GM12878 (cell line): ENCODE measurements around the gene KIAA2012. TPM values are rescaled to one million over a fixed set of nuclear protein-coding genes. Genes with fewer than 3 reads are reported as not detected.

ENCODE experiments used
- ATAC-seq: fragments of 200-7000 bp; cut with Tn5 transposase; 3 replicates; pipeline ENCODE4 v1.9.1; 2020; ENCODE audit warnings: mild to moderate bottlenecking, moderate library complexity
- BruUV-seq: library from RNA; stranded (reverse); fragments of 400-500 nt; replicated peaks from 2 replicates; lab custom pipeline; 2021; lab: Mats Ljungman, UMichigan
- CTCF ChIA-PET: fragments of 300-600 bp; sonication (Branson Sonifier 250); formaldehyde crosslinking; extraction: SDS; loops from one replicate; lab custom pipeline; 2021; ENCODE audit warnings: inconsistent platforms; lab: Yijun Ruan, JAX
- POLR2A ChIA-PET: fragments of 350-600 bp; formaldehyde crosslinking; extraction: SDS; loops from one replicate; lab custom pipeline; 2021; ENCODE audit warnings: inconsistent platforms; lab: Charles Lee
- RAD21 ChIA-PET: fragments of 300-600 bp; sonication (Branson Sonifier 250); formaldehyde crosslinking; loops from one replicate; lab custom pipeline; 2023; ENCODE audit warnings: antibody characterized with exemption; ENCODE audit not compliant: unreplicated experiment; lab: Charles Lee
- SMC1A ChIA-PET: fragments of 300-600 bp; sonication (Branson Sonifier 250); formaldehyde crosslinking; loops from one replicate; lab custom pipeline; 2023; ENCODE audit not compliant: unreplicated experiment, uncharacterized antibody; lab: Charles Lee
- DNase-seq: peaks from one replicate; pipeline ENCODE4 v3.0.0-alpha.2; 2011; ENCODE audit warnings: low read depth, low spot score
- FAIRE-seq: peaks from 3 replicates; lab custom pipeline; 2011; peaks lifted over from hg19 to GRCh38; lab: Jason Lieb, UNC
- H2AFZ ChIP-seq: 2 replicates; pipeline ENCODE4 v1.6.0; 2011; ENCODE audit warnings: low read depth, low read length, control low read depth; ENCODE audit not compliant: control insufficient read depth
- H3K27ac ChIP-seq: 2 replicates; pipeline ENCODE4 v1.5.1; 2011; ENCODE audit warnings: control low read depth; ENCODE audit not compliant: control insufficient read depth, insufficient read depth
- H3K27me3 ChIP-seq, 2 experiments: replicated peaks in 1 of 2; 2 replicates each; pipeline versions ENCODE4 v1.6.0 to v1.6.1; 2011; ENCODE audit warnings: low read length in 1 of 2; ENCODE audit not compliant: control insufficient read depth in 2 of 2, insufficient read depth in 2 of 2
- H3K36me3 ChIP-seq, 2 experiments: 2 replicates each; pipeline ENCODE4 v1.5.1; 2011; ENCODE audit warnings: low read length in 1 of 2; ENCODE audit not compliant: control insufficient read depth in 2 of 2, insufficient read depth in 2 of 2
- H3K4me1 ChIP-seq: 2 replicates; pipeline ENCODE4 v1.6.1; 2011; ENCODE audit warnings: mild to moderate bottlenecking, low read length, moderate library complexity, mixed read lengths; ENCODE audit not compliant: control insufficient read depth, insufficient read depth
- H3K4me2 ChIP-seq: 2 replicates; pipeline ENCODE4 v1.6.0; 2011; ENCODE audit warnings: control low read depth; ENCODE audit not compliant: control insufficient read depth, insufficient read depth
- H3K4me3 ChIP-seq: fragments of 200-600 bp; sonication (generic); 2 replicates; pipeline ENCODE4 v1.5.1; 2016
- H3K79me2 ChIP-seq: 2 replicates; pipeline ENCODE4 v1.6.0; 2011; ENCODE audit warnings: low read length; ENCODE audit not compliant: control insufficient read depth, insufficient read depth
- H3K9ac ChIP-seq: 2 replicates; pipeline ENCODE4 v1.8.0; 2011; ENCODE audit warnings: low read length, control low read depth, mixed read lengths; ENCODE audit not compliant: control insufficient read depth, insufficient read depth
- H3K9me3 ChIP-seq: replicated peaks from 3 replicates; pipeline ENCODE4 v1.5.1; 2011; ENCODE audit warnings: mild to moderate bottlenecking, low read length; ENCODE audit not compliant: control insufficient read depth, insufficient read depth
- H4K20me1 ChIP-seq: 2 replicates; pipeline ENCODE4 v1.6.0; 2011; ENCODE audit not compliant: control insufficient read depth, insufficient read depth
- ASH2L ChIP-seq: fragments of 300-600, 200-600 bp; sonication (generic); IDR thresholded peaks from 2 replicates; pipeline ENCODE4 v1.6.1; 2017; ENCODE audit warnings: low read depth, mild to moderate bottlenecking, borderline replicate concordance
- CBFB ChIP-seq: IDR thresholded peaks from 2 replicates; pipeline ENCODE4 v1.6.1; 2016; ENCODE audit warnings: antibody characterized with exemption, low read depth
- E2F8 ChIP-seq: fragments of 450-650 bp; IDR thresholded peaks from 2 replicates; pipeline ENCODE4 v1.6.1; 2018; ENCODE audit warnings: mild to moderate bottlenecking, low read depth, moderate library complexity; ENCODE audit not compliant: partially characterized antibody
- EED ChIP-seq: sonication (generic); IDR thresholded peaks from 2 replicates; pipeline ENCODE4 v1.6.1; 2016; ENCODE audit warnings: antibody characterized with exemption, low read depth
- HDGF ChIP-seq: fragments of 450-650 bp; IDR thresholded peaks from 2 replicates; pipeline ENCODE4 v1.6.1; 2016; ENCODE audit warnings: antibody characterized with exemption
- KLF5 ChIP-seq: fragments of 450-650 bp; IDR thresholded peaks from 2 replicates; pipeline ENCODE4 v1.6.1; 2014; ENCODE audit warnings: mild to moderate bottlenecking; ENCODE audit not compliant: partially characterized antibody
- POLR2A ChIP-seq: IDR thresholded peaks from 2 replicates; pipeline ENCODE4 v1.6.1; 2011; ENCODE audit warnings: low read depth, mild to moderate bottlenecking, low read length
- RAD51 ChIP-seq: fragments of 450-650 bp; IDR thresholded peaks from 2 replicates; pipeline ENCODE4 v1.6.1; 2016; ENCODE audit warnings: moderate library complexity, mild to moderate bottlenecking, inconsistent platforms
- RELA ChIP-seq: fragments of 450-650 bp; IDR thresholded peaks from 2 replicates; pipeline ENCODE4 v1.8.0; 2014; ENCODE audit warnings: borderline replicate concordance; ENCODE audit not compliant: partially characterized antibody
- SKIL ChIP-seq: fragments of 450-650 bp; IDR thresholded peaks from 2 replicates; pipeline ENCODE4 v1.6.1; 2017; ENCODE audit warnings: mild to moderate bottlenecking, low read depth, inconsistent platforms; ENCODE audit not compliant: poor library complexity, severe bottlenecking
- SP1 ChIP-seq: IDR thresholded peaks from one replicate; pipeline ENCODE4 v1.6.1; 2011; ENCODE audit warnings: low read depth, low read length
- YBX1 ChIP-seq: fragments of 450-650 bp; IDR thresholded peaks from 2 replicates; pipeline ENCODE4 v1.6.1; 2016; ENCODE audit warnings: antibody characterized with exemption
- ZNF622 ChIP-seq: fragments of 450-650 bp; IDR thresholded peaks from 2 replicates; pipeline ENCODE4 v1.6.1; 2017; ENCODE audit warnings: mild to moderate bottlenecking, inconsistent platforms
- WGBS: methylation state at CpG from one replicate; pipeline ENCODE4 v1.1.6; 2016; ENCODE audit warnings: low lambda C conversion rate; ENCODE audit not compliant: insufficient replicate concordance, insufficient coverage; ENCODE audit errors: missing lambda C conversion rate; 5-methylcytosine and 5-hydroxymethylcytosine counted together
- in situ Hi-C: fragments of 300-500 bp; cut with MboI; formaldehyde crosslinking; loops from 9 replicates; pipeline ENCODE4 v1.14.3; 2018; ENCODE audit warnings: mixed read lengths
- intact Hi-C: fragments of 100-400 bp; cut with micrococcal nuclease; formaldehyde crosslinking; loops from one replicate; pipeline ENCODE4 v1.14.2; 2022; ENCODE audit not compliant: unreplicated experiment
- polyA plus RNA-seq, 11 experiments: library from polyadenylated mRNA; depleted of rRNA in 4 of 11; unstranded in 6 of 11; stranded (reverse) in 5 of 11; fragments of >200 nt; fragmentation: Nextera tagmentation in 4 of 11; fragmentation: Illumina TruSeq in 1 of 11; extraction: Ambion mirVana in 4 of 11; extraction: Trizol in 1 of 11; gene quantifications; 1 replicate in 1 of 11; 2 replicates in 10 of 11; pipeline versions ENCODE4 v1.2.1 to v1.2.3, GENCODE V29; 2011 to 2016; ENCODE audit warnings: inconsistent platforms in 2 of 11, missing spikeins in 2 of 11, low read depth in 1 of 11
- total RNA-seq, 4 experiments: library from RNA; depleted of rRNA in 3 of 4; stranded (reverse); fragments of >200 nt in 3 of 4; fragmentation: Illumina TruSeq in 1 of 4; extraction: Trizol in 1 of 4; gene quantifications; 2 replicates each; pipeline versions ENCODE4 v1.2.1 to v1.2.3, GENCODE V29; 2013 to 2021

KIAA2012 gene
- total and polyA plus RNA-seq, 10 of the 15 experiments (the other 5 are each of a cell fraction or from before 2014, with no cell fraction given) = 0.03 TPM; not detected in 9

- no TSS peak for BruUV-seq
- SMC1A ChIA-PET = interaction anchor here (1.5 kb wide), 1 partner anchor 270 kb away, joined by 3 read pairs; no protein-coding TSS in a partner anchor
- Histone ChIP-seq H4K20me1 (no peaks in the 10 kb centered on the region), H3K4me3 (no peak overlapping the region)
- no peak for TF ChIP-seq POLR2A
- TF ChIP-seq KLF5 = no peak
- TF ChIP-seq, all 136 proteins: peak for 0
- H3K27ac ChIP-seq = no peak overlapping the region
- in situ Hi-C loops (no loop called here), intact Hi-C loops (no loop called here)
- no peaks in the 10 kb centered on the region for H3K36me3 ChIP-seq
- ATAC-seq (no peak), FAIRE-seq (no peak), DNase-seq (no peak)
- H3K79me2 ChIP-seq = no peaks in the 10 kb centered on the region
- WGBS = 18% methylated on average over 3 of the region's 3 CpGs
- H3K9ac ChIP-seq = no peak overlapping the region
- ChIA-PET RAD21 (no interaction called here), POLR2A (no interaction called here), CTCF (no interaction called here)
- H3K9me3 ChIP-seq = no peaks in the 10 kb centered on the region
- H3K4me1 ChIP-seq = no peaks in the 10 kb centered on the region
- no peaks in the 10 kb centered on the region; a peak in 1 of 4 replicates for H3K27me3 ChIP-seq
- no peak overlapping the region for H2AFZ ChIP-seq
- no peak overlapping the region for H3K4me2 ChIP-seq
Observed at GRCh38 chr2:202129841-202130240, 56.8 kb downstream of the KIAA2012 start.

GRCh38 chr2:202133200-202133908 is 60.3 kb downstream of the KIAA2012 start:
- H3K4me2 ChIP-seq = no peak overlapping the region
- H3K79me2 ChIP-seq = no peaks in the 10 kb centered on the region
- POLR2A ChIA-PET = interaction anchor here (0.7 kb wide), 1 partner anchor 15 kb away, joined by 3 read pairs; no protein-coding TSS in a partner anchor
- TF ChIP-seq HDGF (no peak), ASH2L (no peak), E2F8 (no peak), SKIL (no peak), CBFB (no peak), YBX1 (no peak), RELA (no peak), SP1 (no peak), EED (no peak), ZNF622 (no peak), RAD51 (no peak)
- TF ChIP-seq, all 136 proteins: peak for 0
- Histone ChIP-seq H3K9ac (no peak overlapping the region), H3K27me3 (no peaks in the 10 kb centered on the region), H3K4me1 (no peaks in the 10 kb centered on the region), H4K20me1 (no peaks in the 10 kb centered on the region), H3K4me3 (no peak overlapping the region), H2AFZ (no peak overlapping the region), H3K36me3 (no peaks in the 10 kb centered on the region), H3K27ac (no peak overlapping the region), H3K9me3 (no peaks in the 10 kb centered on the region)
- ATAC-seq (no peak), DNase-seq (no peak), FAIRE-seq (no peak)
- SMC1A ChIA-PET = no interaction called here
- BruUV-seq = no TSS peak
- intact Hi-C loops (no loop called here), in situ Hi-C loops (no loop called here)
- RAD21 ChIA-PET = no interaction called here
- CTCF ChIA-PET = no interaction called here
- WGBS = 36% methylated on average over 5 of the region's 5 CpGs
